GM19324 (cell line): ENCODE data around the gene MAP1LC3A.

ENCODE experiments used
- ATAC-seq: cut with Tn5 transposase; IDR thresholded peaks from one replicate; pipeline ENCODE4 v1.9.1; 2021; ENCODE audit warnings: mild to moderate bottlenecking, moderate library complexity; ENCODE audit not compliant: unreplicated experiment, low FRiP score

The MAP1LC3A gene

DNA sequence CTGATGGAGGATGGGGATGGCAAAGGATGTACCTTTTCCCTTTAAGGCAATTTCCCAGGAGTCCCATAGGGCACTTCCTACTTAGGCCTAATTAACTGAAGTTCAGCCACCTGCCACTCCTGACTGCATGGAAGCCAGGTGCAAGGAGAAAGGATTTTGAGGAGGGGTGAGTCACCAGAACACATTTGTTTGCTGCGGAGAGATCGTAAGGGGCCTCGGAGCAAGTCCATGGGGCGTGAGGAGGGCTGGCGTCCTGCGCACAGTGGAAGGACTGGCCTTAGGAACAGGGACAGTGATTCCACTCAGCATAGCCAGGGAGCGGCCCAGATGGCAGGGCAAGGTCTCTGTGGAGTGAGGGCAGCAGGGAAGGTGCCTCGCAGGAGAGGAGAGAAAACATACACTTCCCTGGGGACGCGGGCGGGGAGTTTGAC is 11.8 kb upstream of the MAP1LC3A start:
- no peak for ATAC-seq

GRCh38 chr20:34547844-34548613 is 10.5 kb upstream of the MAP1LC3A start:
- no peak for ATAC-seq

DNA sequence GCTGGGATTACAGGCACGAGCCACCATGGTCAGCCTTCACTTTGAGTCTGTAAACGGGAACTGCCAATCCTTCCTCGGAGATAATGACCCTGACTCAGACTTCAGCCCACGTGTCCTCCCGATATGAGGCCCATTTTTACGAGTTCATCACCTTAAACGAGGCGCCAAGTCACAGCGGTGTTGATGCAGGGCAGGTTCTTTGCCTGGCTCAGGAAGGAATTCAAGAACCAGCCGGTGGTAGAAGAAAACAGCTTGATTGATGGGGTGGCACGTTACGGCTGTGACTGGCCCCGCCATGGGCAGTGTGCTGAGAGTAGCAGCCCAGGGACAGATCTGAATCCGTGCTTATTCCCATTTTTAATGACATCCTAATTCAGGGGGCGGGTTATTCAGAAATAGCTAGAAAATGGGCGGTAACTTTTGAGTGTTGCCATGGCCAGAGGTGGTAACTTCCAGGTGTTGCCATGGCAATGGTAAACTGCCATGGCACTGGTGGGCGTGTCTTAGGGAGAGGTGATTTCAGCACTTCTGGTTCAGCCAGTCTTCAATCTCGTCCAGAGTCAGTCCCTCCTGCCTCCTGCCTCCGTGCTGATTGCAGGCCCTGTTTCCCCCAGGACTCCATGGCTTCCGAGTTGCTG is 9.1 kb upstream of the MAP1LC3A start:
- ATAC-seq = no peak

- ATAC-seq = no peak
These were observed 8.6 kb upstream of the MAP1LC3A start for GRCh38 chr20:34549929-34550305.

GRCh38 chr20:34552569-34552968 is 5.9 kb upstream of the MAP1LC3A start:
- no peak for ATAC-seq

DNA sequence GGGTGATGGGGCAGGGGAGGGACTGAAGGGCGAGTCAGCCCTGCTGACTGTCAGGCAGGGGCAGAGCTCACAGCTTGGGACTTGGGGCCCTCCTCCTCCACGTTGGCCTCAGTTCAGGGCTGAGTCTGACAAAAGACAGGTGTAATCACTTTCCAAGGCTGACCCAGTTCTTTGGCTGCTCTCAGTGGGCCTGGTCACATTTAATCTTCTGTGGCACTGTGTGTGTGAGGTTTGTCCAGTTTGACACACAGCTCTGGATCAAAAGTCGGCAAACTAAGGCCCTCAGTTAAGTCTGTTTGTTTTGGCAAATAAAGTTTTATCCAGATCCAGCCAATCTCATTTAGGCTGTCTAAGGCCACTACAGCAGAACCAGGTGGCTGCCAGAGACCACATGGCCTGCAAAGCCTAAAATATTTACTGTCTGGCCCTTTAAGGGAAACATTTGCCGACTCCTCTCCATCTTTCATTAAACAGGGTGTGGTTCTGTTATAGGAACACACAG is 5.1 kb upstream of the MAP1LC3A start:
- no peak for ATAC-seq

DNA sequence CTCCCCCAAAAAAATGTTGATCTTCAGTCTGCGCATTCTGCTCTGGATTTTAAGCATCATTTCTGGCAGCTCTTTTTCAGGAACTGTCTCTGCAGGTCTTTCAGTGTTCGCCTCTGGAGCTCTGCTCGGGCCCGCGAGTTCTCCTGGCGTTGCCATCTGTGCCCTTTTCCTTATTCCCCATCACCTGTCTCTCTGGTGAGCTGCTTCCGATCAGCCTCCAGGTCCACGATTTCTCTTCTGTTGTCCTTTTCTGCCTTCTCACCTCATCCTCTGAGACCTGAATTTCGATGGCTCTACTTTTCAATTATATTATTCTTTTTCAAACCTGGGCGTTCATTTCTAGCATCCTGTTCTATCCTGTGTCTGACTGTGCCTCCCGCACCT is 590 bp upstream of the MAP1LC3A start:
- ATAC-seq = no peak

DNA sequence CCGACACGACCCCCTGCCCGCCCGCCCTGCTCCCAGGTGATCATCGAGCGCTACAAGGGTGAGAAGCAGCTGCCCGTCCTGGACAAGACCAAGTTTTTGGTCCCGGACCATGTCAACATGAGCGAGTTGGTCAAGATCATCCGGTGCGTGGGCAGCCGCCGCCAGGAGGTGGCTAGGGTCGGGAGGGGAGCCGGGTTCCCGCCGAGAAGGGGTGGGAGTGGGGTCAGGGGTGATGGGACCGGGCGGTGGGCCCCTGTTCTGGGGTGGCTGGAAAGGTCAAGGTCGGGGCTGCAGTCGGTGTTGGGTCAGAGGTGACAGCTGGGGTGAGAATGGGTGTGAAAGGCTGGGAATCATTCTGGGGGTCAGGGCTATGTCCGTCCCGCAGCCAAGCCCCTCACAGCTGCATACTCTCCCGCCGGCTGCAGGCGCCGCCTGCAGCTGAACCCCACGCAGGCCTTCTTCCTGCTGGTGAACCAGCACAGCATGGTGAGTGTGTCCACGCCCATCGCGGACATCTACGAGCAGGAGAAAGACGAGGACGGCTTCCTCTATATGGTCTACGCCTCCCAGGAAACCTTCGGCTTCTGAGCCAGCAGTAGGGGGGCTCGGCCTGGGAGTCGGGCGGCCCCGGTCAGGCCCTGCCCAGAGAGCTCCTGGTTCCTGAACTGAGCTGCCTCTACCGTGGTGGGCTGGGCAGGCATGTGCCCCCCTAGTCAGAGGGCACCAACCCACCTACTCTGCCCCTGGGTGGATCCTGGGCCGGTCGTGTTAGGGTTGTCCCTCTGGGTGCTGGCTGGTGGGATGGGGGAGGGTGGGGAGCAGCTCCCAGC is 1.0 kb downstream of the MAP1LC3A start:
- no peak for ATAC-seq

DNA sequence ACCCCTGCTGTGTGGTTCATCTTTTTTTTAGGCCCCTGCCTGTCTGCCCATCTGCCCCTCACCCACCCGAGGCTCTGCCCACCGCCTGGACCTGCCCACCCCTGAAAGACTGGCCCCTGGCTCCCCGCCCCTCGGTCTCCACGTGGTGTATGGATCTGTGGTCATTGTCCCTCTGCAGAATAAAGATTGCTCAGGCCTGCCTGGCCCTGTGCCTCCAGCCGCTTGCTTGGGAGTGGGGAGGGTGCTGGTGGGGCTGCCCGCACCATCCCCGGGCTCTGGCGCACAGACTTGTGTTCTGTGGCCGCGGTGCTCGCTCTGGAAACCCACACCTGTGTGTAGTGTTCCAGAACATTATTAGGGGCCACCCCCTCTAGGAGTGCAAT is 1.6 kb downstream of the MAP1LC3A start:
- ATAC-seq = no peak

DNA sequence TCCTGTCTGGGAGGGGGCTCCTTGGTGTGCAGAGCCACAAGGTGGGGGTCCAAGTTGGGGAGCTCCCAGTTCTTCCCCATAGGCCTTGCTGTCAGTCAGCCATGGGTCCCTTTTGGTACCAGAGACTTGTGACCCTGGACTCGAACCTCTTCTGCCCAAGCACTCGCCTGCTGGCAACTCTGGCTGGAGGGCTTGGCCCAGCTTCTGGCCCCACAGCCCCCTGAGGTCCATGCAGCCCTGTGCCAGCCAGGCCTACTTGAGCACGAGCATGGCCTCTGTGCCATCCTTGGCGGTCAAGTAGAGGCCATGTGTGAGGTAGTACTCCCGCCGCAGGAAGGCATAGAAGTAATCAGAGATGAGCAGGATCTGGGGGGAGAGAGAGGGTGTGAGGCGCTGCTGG is 2.1 kb downstream of the MAP1LC3A start:
- no peak for ATAC-seq

DNA sequence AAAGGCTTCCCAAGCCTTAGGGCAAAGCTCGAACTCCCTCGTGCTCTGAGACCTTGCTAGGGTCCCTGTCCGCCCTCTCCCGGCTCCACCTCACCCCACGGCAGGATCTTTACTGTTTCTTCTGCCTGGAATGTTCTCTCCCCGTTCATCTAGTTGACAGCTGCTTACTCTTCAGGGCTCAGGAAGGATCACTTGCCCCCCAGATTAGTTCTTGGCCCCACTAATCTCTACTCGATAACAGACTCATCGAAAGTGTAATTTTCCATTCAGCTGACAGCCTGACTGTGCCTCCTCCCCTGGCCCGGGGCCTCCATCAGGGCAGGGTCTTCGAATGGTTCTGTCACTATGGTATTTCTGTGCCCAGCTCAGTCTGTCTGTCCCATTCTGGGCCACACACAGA is 3.1 kb downstream of the MAP1LC3A start:
- no peak for ATAC-seq

- ATAC-seq = no peak
These were observed 4.1 kb downstream of the MAP1LC3A start for GRCh38 chr20:34562641-34563040.

DNA sequence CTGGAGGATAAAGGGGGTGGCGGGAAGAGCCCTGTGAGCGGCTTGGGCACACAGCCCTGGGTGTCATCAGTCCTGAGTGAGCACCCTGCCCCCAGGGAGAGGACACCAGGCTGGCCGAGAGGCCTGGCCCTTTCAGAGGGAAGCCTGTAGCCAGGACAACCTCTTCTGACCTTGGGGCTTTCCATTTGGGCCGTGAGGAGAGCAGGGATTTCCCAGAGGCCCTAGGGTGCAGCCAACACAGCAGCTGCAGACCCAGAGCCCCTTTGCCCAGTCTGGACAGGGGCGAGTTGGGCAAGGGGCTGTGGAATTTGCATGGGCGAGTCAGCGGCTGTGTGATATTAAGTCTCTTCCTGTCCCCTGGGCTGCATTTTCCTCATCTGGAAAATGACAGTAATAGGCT is 6.3 kb downstream of the MAP1LC3A start:
- ATAC-seq = no peak

DNA sequence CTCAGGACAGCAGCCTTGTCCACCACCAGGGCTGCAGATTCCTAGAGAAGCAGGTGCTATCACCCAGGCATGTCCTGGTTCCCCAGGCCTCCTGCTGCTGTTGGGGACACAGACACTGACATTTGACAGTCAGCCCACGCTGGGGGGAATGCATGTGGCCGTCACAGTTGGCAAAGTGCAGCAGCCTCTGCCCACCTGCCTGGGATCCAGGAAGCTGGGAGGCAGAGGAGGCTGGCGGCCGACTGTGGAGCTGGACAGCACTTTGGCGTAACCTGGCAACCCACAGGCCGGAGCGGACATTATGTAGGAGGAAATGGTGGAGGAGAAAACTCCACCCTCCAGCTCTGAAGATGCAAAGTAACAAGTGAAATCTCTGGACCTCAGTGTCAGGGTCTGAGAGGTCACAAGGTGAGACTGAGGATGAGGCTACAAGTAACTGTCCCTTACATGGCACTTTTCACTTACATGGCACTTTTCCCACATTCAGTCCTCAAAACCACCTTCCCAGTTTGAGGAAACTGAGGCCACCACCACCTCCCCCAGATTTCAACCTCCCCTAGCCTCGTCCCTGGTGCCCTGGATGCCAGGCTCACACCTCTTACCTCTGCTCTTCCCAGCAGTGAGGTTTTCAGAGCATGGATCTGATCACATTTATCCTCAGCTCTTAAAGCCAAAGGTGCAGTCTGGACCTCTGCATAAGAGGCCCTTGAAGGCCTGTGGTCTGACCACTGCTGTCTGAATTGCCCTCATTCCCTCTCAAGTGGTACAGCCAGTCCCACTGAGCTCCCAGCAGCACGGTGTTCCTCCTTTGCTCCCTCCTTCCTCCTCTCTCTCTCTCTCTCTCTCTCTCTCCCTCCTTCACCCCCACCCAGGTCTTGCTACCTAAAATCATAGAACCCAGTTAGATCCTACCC is 8.7 kb downstream of the MAP1LC3A start:
- ATAC-seq = no peak

DNA sequence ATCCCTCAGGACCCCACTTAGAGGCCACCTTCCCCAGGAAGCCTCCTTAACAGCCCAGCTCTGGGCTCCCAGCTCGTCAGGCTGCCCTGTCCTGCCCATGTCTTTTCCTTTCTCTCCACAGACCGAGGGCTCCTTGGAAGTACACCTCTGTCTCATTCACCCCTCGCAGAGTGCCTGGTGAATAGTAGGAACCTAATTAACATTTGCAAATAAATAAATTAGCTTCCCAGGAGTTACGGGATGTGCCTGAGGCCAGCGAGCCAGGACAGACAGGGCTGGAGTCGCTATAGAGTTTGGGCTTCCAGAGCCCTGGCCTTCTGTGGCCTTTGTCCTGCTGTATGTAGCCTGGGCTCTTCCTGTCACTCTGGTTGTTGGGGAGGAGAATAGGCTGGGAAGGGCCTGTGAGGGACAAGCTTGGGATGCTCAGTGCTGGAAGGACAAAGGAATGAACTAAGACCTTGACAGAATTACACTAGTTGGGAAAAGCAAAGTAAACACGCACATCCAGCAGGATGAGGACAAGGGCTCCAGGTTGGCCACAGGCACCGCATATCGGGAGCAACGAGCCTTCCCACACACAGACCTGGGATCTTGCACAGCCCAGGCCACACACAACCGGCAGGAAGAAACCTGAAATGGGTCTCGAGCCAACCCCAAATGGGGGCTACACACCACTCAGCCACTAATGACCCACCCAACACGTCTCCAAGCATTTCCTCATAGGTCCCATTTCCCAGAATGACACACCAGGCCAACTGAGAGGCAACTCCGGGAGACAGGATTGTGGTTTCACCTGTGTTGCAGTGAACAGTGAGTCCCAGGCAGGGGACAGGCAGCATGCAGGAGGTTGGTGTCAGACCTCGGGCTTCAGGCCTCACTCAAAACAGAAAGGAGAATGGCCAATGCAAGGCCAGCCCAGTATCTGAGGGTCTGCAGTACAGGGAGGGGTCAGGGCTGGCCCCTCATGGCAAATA is 9.7 kb downstream of the MAP1LC3A start:
- ATAC-seq = no peak

GRCh38 chr20:34569598-34569997 is 11.1 kb downstream of the MAP1LC3A start:
- ATAC-seq = no peak

DNA sequence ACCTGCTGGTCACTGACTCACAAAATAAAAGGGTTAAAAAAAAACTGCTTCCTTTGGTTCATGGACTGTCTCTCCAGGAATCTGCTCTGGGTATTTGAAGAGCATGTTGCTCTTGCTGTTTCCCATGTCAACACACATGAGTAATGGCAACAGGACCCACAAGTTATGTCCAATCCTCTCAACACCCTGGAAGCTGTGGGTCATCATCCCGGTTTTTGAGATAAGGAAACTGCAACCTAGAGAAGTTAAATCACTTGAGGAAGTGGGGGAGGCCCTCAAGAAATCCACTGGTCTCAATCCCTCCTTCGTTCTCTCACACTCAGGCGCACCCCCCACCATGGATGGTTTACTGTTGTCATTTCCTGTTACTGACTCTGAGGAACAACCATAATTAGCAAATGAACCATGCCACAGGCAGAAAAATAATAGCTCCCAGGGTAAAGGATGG is 12.4 kb downstream of the MAP1LC3A start:
- no peak for ATAC-seq

DNA sequence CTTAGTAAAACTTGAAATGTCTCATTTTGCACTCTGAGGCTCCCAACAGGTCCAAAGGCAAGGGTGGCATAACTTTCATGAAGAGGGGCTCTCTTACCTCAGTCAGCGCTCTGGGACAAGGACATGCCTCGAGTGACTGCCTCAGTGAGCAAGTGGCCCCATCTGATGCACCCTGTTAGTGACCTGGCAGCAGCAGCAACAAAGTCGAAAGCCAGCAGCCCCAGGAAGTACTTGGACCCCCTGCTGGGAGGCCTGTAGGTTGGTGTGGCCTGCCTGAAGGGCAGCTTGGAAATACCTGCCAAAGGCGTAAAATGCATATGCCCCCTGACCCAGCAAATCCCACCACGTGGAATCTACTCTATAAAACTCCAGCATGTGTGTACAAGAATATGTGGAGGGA is 13.2 kb downstream of the MAP1LC3A start:
- no peak for ATAC-seq
